Thymus (tissue), 2 donors: ENCODE measurements around the gene RNLS. TPM values are rescaled to one million over a fixed set of nuclear protein-coding genes. Genes with fewer than 3 reads are reported as not detected.

Experiments
- polyA plus RNA-seq: library from polyadenylated mRNA; stranded (reverse); fragments of 200-250 nt; gene quantifications from one replicate; pipeline ENCODE4 v1.2.3, GENCODE V29; 2013
- total RNA-seq: library from RNA; stranded (reverse); fragments of 120-200 nt; gene quantifications from one replicate; pipeline ENCODE4 v1.2.4, GENCODE V29; 2013
- donor health status: healthy.

The RNLS gene
- total and polyA plus RNA-seq, 2 donors: 4.3 to 5.0 TPM

Other genes starting within 250 kb of the RNLS start
- gene LIPJ, start 3.4 kb upstream of the RNLS start, total RNA-seq: 0.42 TPM
- gene LIPJ, start 3.4 kb upstream of the RNLS start, polyA plus RNA-seq: 0.66 TPM
- gene LIPF, start 81.1 kb upstream of the RNLS start, total RNA-seq: 0.14 TPM
- gene LIPF, start 81.1 kb upstream of the RNLS start, polyA plus RNA-seq: 1.0 TPM
- gene LIPK, start 122.9 kb upstream of the RNLS start, total RNA-seq: 0.33 TPM
- 1.5 TPM for gene LIPK, start 122.9 kb upstream of the RNLS start, polyA plus RNA-seq
- 0.09 TPM for gene LIPN, start 176.7 kb upstream of the RNLS start, total RNA-seq
- gene LIPN, start 176.7 kb upstream of the RNLS start, polyA plus RNA-seq: 0.50 TPM
- gene LIPM, start 219.4 kb upstream of the RNLS start, total RNA-seq: not detected
- gene LIPM, start 219.4 kb upstream of the RNLS start, polyA plus RNA-seq: 0.57 TPM